Epithelial cell of prostate (primary cell): ENCODE data around the gene RALGPS1.
A peak's percentile ranks its signal among the peaks of the same experiment; 100 is the strongest.

ENCODE experiments used
- DNase-seq: peaks from one replicate; pipeline ENCODE4 v3.0.0-alpha.2; 2011; ENCODE audit warnings: low read depth, low spot score
- H3K27ac ChIP-seq: fragments of 450-650 bp; 2 replicates; pipeline ENCODE4 v1.5.1; 2017; ENCODE audit warnings: mild to moderate bottlenecking

The RALGPS1 gene

DNA sequence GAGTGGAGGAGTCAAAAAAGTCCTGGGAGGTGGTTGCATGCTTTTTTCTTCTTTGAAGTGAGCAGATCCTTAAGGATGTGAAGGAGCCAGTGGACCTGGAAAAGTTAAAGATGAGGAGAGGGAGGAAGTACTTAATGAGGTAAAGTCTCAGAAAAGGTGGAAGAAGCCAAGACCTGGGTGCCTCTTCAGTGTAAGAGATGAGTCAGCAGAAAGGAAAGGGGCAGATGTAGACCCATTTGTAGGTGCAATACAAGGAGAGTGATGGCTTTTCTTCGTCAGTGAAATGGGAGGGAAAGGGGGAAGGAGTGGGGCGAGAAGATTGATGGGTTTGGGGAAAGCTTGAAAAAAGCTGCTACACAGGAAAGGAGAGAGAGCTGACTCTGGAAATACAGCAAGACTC lies 124.9 kb downstream of the RALGPS1 start:
- no peak for DNase-seq
- H3K27ac ChIP-seq = no peak overlapping the region

DNA sequence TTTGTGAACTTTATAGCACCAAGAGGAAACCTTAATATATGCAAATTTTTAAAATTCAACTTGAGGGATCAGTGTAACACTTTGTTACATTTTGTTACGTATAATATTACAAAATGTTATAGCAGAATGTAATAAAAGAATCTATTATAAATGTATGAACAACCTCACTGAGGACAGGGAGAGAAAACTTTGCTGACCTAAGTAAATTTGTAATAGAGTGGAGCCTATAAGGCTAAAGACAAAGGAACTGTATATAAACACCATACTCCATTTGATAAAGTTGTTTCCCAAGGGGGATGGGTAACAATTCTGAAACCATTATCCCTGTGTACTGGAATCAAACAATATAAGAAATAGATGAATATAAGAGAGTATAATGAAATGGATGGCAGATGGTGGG lies 130.6 kb downstream of the RALGPS1 start:
- no peak for DNase-seq

DNA sequence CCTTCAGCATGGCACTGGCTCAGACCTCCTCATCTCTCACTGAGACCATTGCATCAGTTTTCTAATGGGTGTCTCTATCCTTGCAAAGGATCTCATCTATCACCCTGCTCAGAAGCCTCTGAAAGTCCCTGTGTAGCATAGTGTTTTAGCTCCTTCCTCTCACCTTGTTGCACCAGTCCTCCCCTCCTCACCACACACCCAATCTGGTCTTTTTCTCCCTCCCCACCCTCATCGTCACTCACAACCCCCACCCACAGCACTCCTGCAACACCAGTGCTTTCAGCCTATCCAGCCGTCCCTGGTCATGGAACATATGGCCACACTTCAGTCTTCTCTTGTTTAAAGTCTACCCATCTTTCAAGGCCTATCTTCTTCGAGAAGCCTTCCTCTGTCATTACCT lies 133.4 kb downstream of the RALGPS1 start:
- no peak for DNase-seq
- H3K27ac ChIP-seq = no peak overlapping the region

More for the DNA sequence above, 130.6 kb downstream of the RALGPS1 start:
- no peak overlapping the region for H3K27ac ChIP-seq

DNA sequence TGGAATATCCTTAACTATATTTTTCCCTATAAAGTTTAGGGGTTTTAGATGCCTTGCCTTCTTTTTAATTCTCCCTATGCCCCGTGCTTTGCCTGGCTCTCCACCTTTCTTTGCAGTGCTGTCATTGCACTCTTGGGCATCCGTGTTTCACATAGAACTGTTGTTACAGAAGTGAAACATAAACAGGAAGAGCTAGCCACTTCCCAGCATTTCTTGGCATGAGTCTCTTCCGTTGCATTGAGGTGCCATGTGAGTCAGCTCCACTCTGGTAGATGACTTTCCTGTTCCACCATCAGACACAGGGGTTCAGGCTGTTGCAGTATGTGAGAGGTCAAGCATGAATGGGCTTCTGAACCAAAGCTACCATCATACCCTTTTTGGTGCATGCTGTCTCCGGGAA lies 134.5 kb downstream of the RALGPS1 start:
- DNase-seq = peak; percentile 76
- H3K27ac ChIP-seq = peak overlapping the region; percentile 65

GRCh38 chr9:127049581-127049980 lies 135.0 kb downstream of the RALGPS1 start:
- DNase-seq = no peak
- peak overlapping the region; percentile 65 for H3K27ac ChIP-seq

DNA sequence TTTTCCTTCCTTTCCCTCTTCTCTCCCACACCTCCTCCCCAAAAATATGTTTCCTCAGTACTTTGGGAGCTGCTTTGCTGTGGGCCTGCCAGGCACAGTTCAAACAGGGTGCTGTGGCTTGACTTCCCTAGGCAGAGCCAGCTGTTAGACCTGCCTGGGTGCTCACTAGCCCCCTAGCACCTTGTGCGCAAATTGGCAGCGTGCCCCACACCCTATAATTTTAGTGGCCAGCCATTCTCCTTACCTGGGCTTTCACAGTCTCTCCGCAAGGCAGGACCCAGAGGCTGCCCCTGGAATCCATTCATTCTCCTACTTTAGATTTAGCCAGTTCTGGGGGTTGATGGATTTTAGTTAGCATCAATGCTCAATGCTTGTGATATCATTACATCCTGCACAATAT lies 135.6 kb downstream of the RALGPS1 start:
- no peak for DNase-seq

GRCh38 chr9:127050591-127051001 lies 136.0 kb downstream of the RALGPS1 start:
- H3K27ac ChIP-seq = no peak overlapping the region
- no peak for DNase-seq

More for the DNA sequence above, 135.6 kb downstream of the RALGPS1 start:
- H3K27ac ChIP-seq = no peak overlapping the region

DNA sequence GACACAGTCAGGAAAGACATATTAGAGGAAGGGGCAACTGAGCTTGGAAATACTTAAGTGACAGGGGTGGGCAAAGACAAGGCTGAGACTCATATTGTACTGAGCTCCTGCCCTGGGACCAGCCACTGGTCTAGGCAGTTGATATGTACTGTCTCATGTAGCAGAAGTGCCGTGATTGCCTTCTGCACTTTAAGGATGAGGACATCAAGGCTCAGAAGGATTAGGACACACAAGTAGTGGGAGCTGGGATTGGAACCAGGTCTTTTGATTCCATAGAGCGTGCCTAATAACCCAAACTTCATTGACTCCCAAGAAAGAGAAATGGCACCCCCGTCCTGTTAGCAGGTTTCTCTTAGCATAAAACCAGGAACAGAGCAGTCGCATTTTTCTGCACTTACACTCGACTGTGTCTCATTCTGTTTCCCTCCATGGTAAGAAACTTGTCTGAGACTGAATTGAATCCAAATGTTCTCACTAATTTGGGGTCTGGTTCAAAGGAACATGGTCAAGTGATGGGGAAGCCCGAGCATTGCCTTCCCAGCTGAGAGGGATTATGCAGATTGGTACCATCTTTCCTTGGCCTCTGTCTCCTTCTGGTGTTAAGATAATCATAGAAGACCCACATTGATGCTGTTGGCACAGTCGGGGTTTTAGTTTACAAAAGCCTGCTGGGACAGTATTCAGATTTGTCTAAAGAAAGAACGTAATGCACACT lies 137.5 kb downstream of the RALGPS1 start:
- no peak overlapping the region for H3K27ac ChIP-seq
- no peak for DNase-seq

- DNase-seq = no peak
- no peak overlapping the region for H3K27ac ChIP-seq
Observed at GRCh38 chr9:127053057-127053821, 138.7 kb downstream of the RALGPS1 start.

GRCh38 chr9:127053960-127054359 lies 139.4 kb downstream of the RALGPS1 start:
- H3K27ac ChIP-seq = no peak overlapping the region
- DNase-seq = no peak

GRCh38 chr9:127055745-127056402 lies 141.3 kb downstream of the RALGPS1 start:
- no peak for DNase-seq
- no peak overlapping the region for H3K27ac ChIP-seq

DNA sequence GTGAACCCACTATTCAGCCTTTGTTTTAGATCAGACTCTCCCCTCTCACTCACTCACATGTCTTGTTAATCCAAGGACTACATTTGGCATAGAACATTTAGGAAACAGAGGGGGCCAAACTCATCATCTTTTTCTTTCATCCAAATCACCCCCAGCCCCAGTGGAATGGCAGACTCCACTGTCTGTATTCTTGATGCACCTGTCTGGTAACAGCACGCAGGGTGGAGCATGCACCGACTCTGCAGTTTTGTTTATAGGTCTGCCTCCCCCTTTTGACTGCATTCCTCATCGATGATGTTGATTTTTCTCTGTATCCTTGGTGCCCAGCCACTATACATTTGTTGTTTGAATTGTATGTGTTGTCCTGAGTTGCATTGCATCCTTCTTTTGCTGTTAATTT lies 141.9 kb downstream of the RALGPS1 start:
- DNase-seq = no peak
- H3K27ac ChIP-seq = no peak overlapping the region

GRCh38 chr9:127058011-127058644 lies 143.5 kb downstream of the RALGPS1 start:
- H3K27ac ChIP-seq = no peak overlapping the region
- no peak for DNase-seq

- H3K27ac ChIP-seq = no peak overlapping the region
- no peak for DNase-seq
Observed at GRCh38 chr9:127058645-127059021, 144.1 kb downstream of the RALGPS1 start.

GRCh38 chr9:127059030-127059429 lies 144.4 kb downstream of the RALGPS1 start:
- DNase-seq = no peak
- no peak overlapping the region for H3K27ac ChIP-seq

DNA sequence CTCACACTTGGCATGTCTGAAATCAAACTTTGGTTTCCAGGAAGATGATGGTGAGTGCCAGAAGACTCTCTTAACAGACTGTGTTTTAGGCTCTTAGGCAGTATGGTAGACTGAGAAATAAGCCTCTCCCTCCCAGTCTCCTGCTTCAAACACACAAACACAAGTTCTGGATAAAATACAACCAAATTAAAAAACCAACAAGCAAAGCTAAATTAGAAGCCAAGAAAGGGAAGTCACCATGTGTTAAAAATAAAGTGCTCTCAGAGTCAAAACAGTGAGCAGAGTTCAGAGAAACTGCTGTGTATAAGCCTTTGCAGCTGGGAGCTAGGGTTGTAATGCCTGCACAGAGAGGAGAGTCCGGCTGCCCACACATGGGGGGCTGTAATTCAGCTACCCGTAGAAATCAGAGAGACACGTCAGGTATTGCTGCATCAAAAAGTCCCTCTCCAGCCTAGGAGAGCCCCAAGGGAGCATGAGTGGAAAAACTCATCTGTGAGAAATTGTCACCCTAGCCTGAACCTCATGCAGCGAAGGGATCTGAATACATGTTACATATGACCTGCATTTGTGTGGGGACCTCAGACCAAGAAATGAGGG lies 145.3 kb downstream of the RALGPS1 start:
- DNase-seq = no peak
- H3K27ac ChIP-seq = no peak overlapping the region

GRCh38 chr9:127061411-127061810 lies 146.8 kb downstream of the RALGPS1 start:
- H3K27ac ChIP-seq = no peak overlapping the region
- DNase-seq = no peak

DNA sequence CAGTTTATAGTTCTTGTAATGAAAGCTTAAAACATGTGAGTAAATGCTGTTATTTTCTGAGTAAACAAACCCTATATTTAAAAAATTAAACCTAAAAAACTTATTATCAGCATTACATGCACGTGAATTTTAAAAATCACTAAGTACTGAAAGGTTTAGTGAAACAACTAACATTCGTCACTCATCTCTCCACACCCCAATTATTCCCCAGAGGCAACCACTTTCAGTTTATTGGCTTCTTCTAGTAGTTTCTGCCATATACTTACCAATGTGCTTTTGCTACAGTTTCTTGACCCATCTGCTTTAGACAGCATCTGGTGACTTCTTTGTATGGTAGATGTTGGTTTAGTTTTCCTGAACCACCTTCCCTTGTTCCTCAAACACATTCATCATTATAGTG lies 149.8 kb downstream of the RALGPS1 start:
- H3K27ac ChIP-seq = no peak overlapping the region
- DNase-seq = no peak

DNA sequence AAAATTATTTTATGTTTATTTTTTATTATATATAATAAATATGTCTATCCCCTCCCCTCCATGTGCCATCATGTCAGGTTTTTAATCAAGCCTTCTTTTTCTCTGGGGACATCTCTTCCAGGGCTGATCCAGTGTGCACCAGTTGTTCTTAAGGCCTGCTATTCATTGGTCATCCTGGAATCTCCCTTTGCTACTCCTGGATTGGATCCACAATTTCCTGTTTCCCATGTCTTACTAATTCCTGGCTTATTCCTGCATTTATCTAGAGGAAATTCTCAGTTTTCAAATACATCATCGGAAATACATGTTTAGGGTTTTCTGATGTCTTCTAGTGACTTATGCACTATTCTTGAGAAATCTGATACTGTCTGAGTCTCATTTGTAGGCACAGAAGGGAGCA lies 151.0 kb downstream of the RALGPS1 start:
- no peak overlapping the region for H3K27ac ChIP-seq

DNA sequence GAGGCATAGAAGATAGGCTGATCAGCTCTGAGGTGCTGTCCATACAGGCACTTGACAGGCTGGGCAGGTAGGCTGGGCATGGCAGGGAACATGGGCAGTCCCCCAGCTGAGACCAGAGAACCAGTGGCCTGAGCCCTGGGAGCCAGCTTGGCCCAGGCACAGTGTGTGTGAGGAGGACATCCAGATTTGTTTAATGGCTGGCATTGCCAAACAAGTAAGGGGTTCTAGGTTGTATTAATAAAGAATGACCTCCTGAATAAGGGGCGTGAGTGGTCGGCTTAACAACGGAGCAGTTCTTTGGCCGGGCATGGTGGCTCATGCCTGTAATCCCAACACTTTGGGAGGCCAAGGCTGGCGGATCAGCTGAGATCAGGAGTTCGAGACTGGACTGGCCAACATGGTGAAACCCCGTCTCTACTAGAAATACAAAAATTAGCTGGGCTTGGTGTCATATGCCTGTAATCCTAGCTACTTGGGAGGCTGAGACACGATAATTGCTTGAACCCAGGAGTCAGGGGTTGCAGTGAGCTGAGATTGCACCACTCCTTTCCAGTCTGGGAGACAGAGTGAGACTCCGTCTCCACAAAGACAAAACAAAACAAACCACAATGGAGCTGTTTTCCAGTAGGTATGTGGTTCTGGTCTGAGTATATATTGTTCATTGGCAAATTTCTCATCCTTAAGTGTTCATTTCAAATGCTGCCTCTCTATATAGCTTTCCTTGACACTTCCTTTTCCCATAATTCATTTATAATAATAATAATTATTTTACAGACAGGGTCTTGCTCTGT lies 151.7 kb downstream of the RALGPS1 start:
- DNase-seq = no peak
- H3K27ac ChIP-seq = no peak overlapping the region

More for the DNA sequence above, 151.0 kb downstream of the RALGPS1 start:
- no peak for DNase-seq
